Activated naive CD8-positive, alpha-beta T cell treated with anti-CD3 and anti-CD28 coated beads, Interleukin-2, amount 50 U/mL, for 24 hours (primary cell): ENCODE data around the gene MDM4.

Source experiments
- ATAC-seq: fragments of 150-1000 bp; cut with Tn5 transposase; one replicate; pipeline ENCODE4 v1.10.0; 2021
- DNase-seq: peaks from one replicate; pipeline ENCODE4 v3.0.0; 2021
- H3K27ac Mint-ChIP-seq: one replicate; pipeline ENCODE4 v1.8.0; 2021; ENCODE audit warnings: mild to moderate bottlenecking, mixed read lengths
- H3K27me3 Mint-ChIP-seq: one replicate; pipeline ENCODE4 v1.8.0; 2021; ENCODE audit warnings: mixed read lengths
- H3K36me3 Mint-ChIP-seq: one replicate; pipeline ENCODE4 v1.8.0; 2021; ENCODE audit warnings: low read depth, mixed read lengths
- H3K4me1 Mint-ChIP-seq: one replicate; pipeline ENCODE4 v1.8.0; 2021; ENCODE audit warnings: mixed read lengths
- H3K4me3 Mint-ChIP-seq: one replicate; pipeline ENCODE4 v1.8.0; 2021; ENCODE audit warnings: mild to moderate bottlenecking, moderate library complexity, mixed read lengths
- H3K9me3 Mint-ChIP-seq: one replicate; pipeline ENCODE4 v1.8.0; 2021; ENCODE audit warnings: mixed read lengths

The MDM4 gene

GRCh38 chr1:204581759-204582158 lies 65.6 kb downstream of the MDM4 start:
- Mint-ChIP-seq H3K27ac (no peak overlapping the region), H3K36me3 (no peaks in the 10 kb centered on the region), H3K4me3 (no peak overlapping the region), H3K9me3 (no peaks in the 10 kb centered on the region), H3K27me3 (no peaks in the 10 kb centered on the region), H3K4me1 (peaks cover 19% of the 10 kb centered on the region)
- DNase-seq (no peak), ATAC-seq (no peak)

DNA sequence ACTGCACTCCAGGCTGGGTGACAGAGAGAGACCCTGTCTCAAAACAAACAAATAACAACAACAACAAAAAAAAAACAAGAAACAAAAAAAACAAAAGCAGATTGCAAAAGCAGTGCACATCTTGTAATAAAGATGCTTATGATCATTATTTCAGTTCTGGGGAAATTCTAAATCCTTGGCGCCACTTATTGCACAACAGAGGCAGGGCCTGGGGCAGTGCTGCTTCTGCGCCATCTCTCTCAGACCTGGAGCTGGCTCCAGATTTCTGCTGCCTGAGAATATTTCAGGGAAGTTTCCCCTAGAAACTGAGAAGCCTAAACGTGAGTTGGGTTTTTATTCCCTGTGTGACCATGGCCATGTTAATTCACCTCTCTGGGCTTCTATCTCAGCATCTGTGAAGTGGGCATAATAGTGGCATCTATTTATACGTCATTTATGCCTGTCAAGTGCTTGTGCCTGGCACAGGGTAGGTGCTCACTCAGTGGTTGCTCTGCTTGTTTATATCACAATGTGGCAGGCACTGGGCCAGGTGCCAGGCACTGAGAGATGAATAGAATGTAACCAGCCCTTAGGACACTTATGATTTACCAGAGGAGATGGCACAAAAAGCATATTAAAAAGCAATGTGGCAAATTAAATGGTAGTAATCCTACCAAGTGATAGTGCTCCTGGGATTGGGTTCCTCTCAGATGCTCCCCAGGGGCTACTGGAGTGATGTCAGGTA lies 67.9 kb downstream of the MDM4 start:
- ATAC-seq (no peak), DNase-seq (no peak)
- Mint-ChIP-seq H3K27me3 (no peaks in the 10 kb centered on the region), H3K36me3 (no peaks in the 10 kb centered on the region), H3K9me3 (no peaks in the 10 kb centered on the region), H3K27ac (no peak overlapping the region), H3K4me1 (peaks cover 8% of the 10 kb centered on the region), H3K4me3 (no peak overlapping the region)

GRCh38 chr1:204584699-204585372 lies 68.6 kb downstream of the MDM4 start:
- H3K4me1 Mint-ChIP-seq, result peaks cover 4% of the 10 kb centered on the region
- no peak overlapping the region for H3K27ac Mint-ChIP-seq
- no peaks in the 10 kb centered on the region for H3K27me3 Mint-ChIP-seq
- ATAC-seq (no peak), DNase-seq (no peak)
- H3K9me3 Mint-ChIP-seq, result no peaks in the 10 kb centered on the region
- H3K36me3 Mint-ChIP-seq, result no peaks in the 10 kb centered on the region
- H3K4me3 Mint-ChIP-seq, result no peak overlapping the region

DNA sequence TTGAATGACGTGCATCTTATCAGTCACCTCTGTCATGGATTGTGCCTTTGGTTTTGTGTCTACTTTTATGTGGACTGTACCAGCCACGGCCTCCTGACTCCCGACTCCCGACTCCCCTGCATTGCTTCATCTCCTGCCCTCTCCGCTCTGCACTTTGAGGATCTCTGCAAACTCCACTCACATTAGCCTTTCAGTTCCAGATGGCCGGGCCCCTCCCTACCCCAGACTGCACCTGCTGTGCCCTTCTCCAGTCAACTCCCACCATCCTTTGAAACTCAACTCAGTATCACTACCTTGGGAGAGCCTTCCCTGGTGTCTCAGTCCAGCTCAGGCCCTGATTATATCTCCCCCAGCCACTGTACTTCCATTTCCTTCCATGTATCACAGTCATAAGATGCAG lies 71.4 kb downstream of the MDM4 start:
- DNase-seq (no peak), ATAC-seq (no peak)
- no peaks in the 10 kb centered on the region for H3K27me3 Mint-ChIP-seq
- H3K9me3 Mint-ChIP-seq, result no peaks in the 10 kb centered on the region
- H3K4me3 Mint-ChIP-seq, result no peak overlapping the region
- H3K27ac Mint-ChIP-seq, result no peak overlapping the region
- H3K36me3 Mint-ChIP-seq, result no peaks in the 10 kb centered on the region
- H3K4me1 Mint-ChIP-seq, result no peaks in the 10 kb centered on the region

DNA sequence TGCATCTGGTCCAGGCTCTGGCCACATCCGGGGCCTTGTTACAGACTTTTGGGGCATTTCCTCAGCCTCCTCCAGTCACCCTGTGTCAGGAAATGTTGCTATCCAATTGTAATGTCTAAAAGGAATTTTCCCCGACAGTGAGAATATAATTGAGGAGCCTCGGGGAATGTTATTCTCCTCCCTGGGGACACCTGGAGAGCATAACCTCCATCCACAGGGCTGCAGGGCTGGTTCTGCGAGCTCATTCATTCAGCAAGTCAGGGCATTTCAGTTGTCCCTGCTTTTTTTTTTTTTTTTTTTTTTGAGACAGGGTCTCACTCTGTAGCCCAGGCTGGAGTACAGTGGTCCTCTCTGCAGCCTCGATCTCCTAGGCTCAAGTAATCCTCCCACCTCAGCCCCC lies 72.6 kb downstream of the MDM4 start:
- H3K4me1 Mint-ChIP-seq, result no peaks in the 10 kb centered on the region
- H3K27me3 Mint-ChIP-seq, result no peaks in the 10 kb centered on the region
- ATAC-seq, result no peak

GRCh38 chr1:204589409-204590038 lies 73.3 kb downstream of the MDM4 start:
- H3K27me3 Mint-ChIP-seq, result no peaks in the 10 kb centered on the region
- no peaks in the 10 kb centered on the region for H3K4me1 Mint-ChIP-seq
- H3K27ac Mint-ChIP-seq, result no peak overlapping the region
- no peaks in the 10 kb centered on the region for H3K36me3 Mint-ChIP-seq
- no peak for ATAC-seq
- no peak overlapping the region for H3K4me3 Mint-ChIP-seq
- H3K9me3 Mint-ChIP-seq, result no peaks in the 10 kb centered on the region
- no peak for DNase-seq

More for the DNA sequence above, 72.6 kb downstream of the MDM4 start:
- no peak for DNase-seq
- Mint-ChIP-seq H3K27ac (no peak overlapping the region), H3K4me3 (no peak overlapping the region), H3K9me3 (no peaks in the 10 kb centered on the region), H3K36me3 (no peaks in the 10 kb centered on the region)

DNA sequence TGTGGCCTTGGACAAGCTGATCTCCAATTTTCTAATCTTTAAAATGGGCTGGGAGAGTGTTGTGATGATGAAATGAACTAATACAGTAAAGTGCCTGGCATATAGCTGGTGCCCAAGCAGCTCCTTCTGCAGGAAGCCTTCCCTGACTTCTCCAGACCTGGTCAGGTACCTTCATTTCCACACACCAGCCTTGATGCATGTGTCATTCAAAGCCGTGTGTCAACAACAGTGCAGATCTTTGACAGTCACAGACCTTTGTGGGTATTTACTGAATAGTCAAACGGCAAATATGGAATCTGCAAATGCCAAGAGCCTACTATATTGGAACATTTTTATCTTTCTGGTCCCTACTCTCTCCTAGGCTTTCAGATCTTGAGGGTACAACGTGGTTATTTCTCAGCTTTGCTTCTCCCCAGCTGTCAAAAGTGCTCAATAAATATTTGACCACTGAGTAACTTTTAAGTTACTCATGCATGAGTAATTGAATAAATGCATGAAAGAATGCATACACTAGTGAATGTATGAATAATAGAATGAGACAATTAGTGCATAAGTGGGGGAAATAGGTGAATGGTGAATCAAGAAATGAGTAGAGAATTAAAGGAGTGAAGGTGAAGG lies 75.4 kb downstream of the MDM4 start:
- no peaks in the 10 kb centered on the region for H3K9me3 Mint-ChIP-seq
- no peak overlapping the region for H3K4me3 Mint-ChIP-seq
- ATAC-seq (no peak), DNase-seq (no peak)
- no peaks in the 10 kb centered on the region for H3K27me3 Mint-ChIP-seq
- no peaks in the 10 kb centered on the region for H3K4me1 Mint-ChIP-seq
- H3K27ac Mint-ChIP-seq, result no peak overlapping the region
- H3K36me3 Mint-ChIP-seq, result peaks cover 1% of the 10 kb centered on the region

GRCh38 chr1:204592246-204592948 lies 76.2 kb downstream of the MDM4 start:
- H3K9me3 Mint-ChIP-seq, result no peaks in the 10 kb centered on the region
- H3K27me3 Mint-ChIP-seq, result no peaks in the 10 kb centered on the region
- H3K36me3 Mint-ChIP-seq, result peaks cover 1% of the 10 kb centered on the region
- H3K27ac Mint-ChIP-seq, result no peak overlapping the region
- no peak for ATAC-seq
- no peak for DNase-seq
- no peaks in the 10 kb centered on the region for H3K4me1 Mint-ChIP-seq
- H3K4me3 Mint-ChIP-seq, result no peak overlapping the region

GRCh38 chr1:204598319-204598969 lies 82.2 kb downstream of the MDM4 start:
- ATAC-seq (no peak), DNase-seq (no peak)
- H3K36me3 Mint-ChIP-seq, result peaks cover 5% of the 10 kb centered on the region
- H3K27me3 Mint-ChIP-seq, result no peaks in the 10 kb centered on the region
- H3K4me1 Mint-ChIP-seq, result no peaks in the 10 kb centered on the region
- no peak overlapping the region for H3K4me3 Mint-ChIP-seq
- H3K27ac Mint-ChIP-seq, result no peak overlapping the region
- no peaks in the 10 kb centered on the region for H3K9me3 Mint-ChIP-seq

GRCh38 chr1:204599098-204599497 lies 82.9 kb downstream of the MDM4 start:
- Mint-ChIP-seq H3K36me3 (peaks cover 5% of the 10 kb centered on the region), H3K27ac (no peak overlapping the region), H3K4me1 (no peaks in the 10 kb centered on the region), H3K4me3 (no peak overlapping the region), H3K9me3 (no peaks in the 10 kb centered on the region), H3K27me3 (no peaks in the 10 kb centered on the region)
- ATAC-seq (no peak), DNase-seq (no peak)

GRCh38 chr1:204599596-204599995 lies 83.4 kb downstream of the MDM4 start:
- Mint-ChIP-seq H3K36me3 (peaks cover 5% of the 10 kb centered on the region), H3K27me3 (no peaks in the 10 kb centered on the region), H3K4me1 (no peaks in the 10 kb centered on the region), H3K4me3 (no peak overlapping the region), H3K27ac (no peak overlapping the region), H3K9me3 (no peaks in the 10 kb centered on the region)
- no peak for DNase-seq
- no peak for ATAC-seq

- peaks cover 5% of the 10 kb centered on the region for H3K36me3 Mint-ChIP-seq
- no peaks in the 10 kb centered on the region for H3K9me3 Mint-ChIP-seq
- no peak overlapping the region for H3K27ac Mint-ChIP-seq
- DNase-seq (no peak), ATAC-seq (no peak)
- H3K4me1 Mint-ChIP-seq, result no peaks in the 10 kb centered on the region
- no peak overlapping the region for H3K4me3 Mint-ChIP-seq
- H3K27me3 Mint-ChIP-seq, result no peaks in the 10 kb centered on the region
Observed at GRCh38 chr1:204600203-204600602, 84.0 kb downstream of the MDM4 start.

GRCh38 chr1:204600968-204601367 lies 84.8 kb downstream of the MDM4 start:
- no peak for ATAC-seq
- no peak overlapping the region for H3K4me3 Mint-ChIP-seq
- H3K4me1 Mint-ChIP-seq, result no peaks in the 10 kb centered on the region

GRCh38 chr1:204602111-204602579 lies 85.9 kb downstream of the MDM4 start:
- no peaks in the 10 kb centered on the region for H3K4me1 Mint-ChIP-seq
- DNase-seq (no peak), ATAC-seq (no peak)
- no peaks in the 10 kb centered on the region for H3K27me3 Mint-ChIP-seq
- no peaks in the 10 kb centered on the region for H3K9me3 Mint-ChIP-seq
- no peak overlapping the region for H3K4me3 Mint-ChIP-seq
- H3K36me3 Mint-ChIP-seq, result peaks cover 4% of the 10 kb centered on the region
- no peak overlapping the region for H3K27ac Mint-ChIP-seq

More at GRCh38 chr1:204600968-204601367, 84.8 kb downstream of the MDM4 start:
- Mint-ChIP-seq H3K27ac (no peak overlapping the region), H3K36me3 (peaks cover 4% of the 10 kb centered on the region), H3K9me3 (no peaks in the 10 kb centered on the region), H3K27me3 (no peaks in the 10 kb centered on the region)
- DNase-seq, result no peak
